HL-60 (cell line): Measurements from ENCODE around the gene TENM4.

ENCODE experiments used
- CTCF ChIP-seq: IDR thresholded peaks from one replicate; pipeline ENCODE4 v1.5.1; 2011; ENCODE audit warnings: low read length, control low read depth, inconsistent platforms; ENCODE audit not compliant: insufficient read depth
- GABPA ChIP-seq: IDR thresholded peaks from 2 replicates; pipeline ENCODE4 v1.6.1; 2012; ENCODE audit warnings: low read depth
- POLR2AphosphoS5 ChIP-seq: IDR thresholded peaks from 2 replicates; pipeline ENCODE4 v1.6.1; 2012; ENCODE audit warnings: low read depth
- REST ChIP-seq: IDR thresholded peaks from 2 replicates; pipeline ENCODE4 v1.6.1; 2012; ENCODE audit warnings: low read depth; ENCODE audit not compliant: insufficient replicate concordance

- TF ChIP-seq CTCF = no peak
- TF ChIP-seq GABPA = no peak
- TF ChIP-seq POLR2AphosphoS5 = no peak
- TF ChIP-seq REST = no peak
These were observed 508.1 kb downstream of the TENM4 start for GRCh38 chr11:78932757-78933156.
